NT2/D1 (cell line): ENCODE measurements around the gene NAT16.
"Not testable (repeated sequence)": the region's sequence is repeated elsewhere in the genome, so short reads cannot be mapped to it uniquely, and the experiment has no call there.

Experiments
- DNase-seq: peaks from one replicate; pipeline ENCODE4 v3.0.0-alpha.2; 2011; ENCODE audit warnings: low read depth, low spot score
- H3K27me3 ChIP-seq: 2 replicates; pipeline ENCODE4 v1.6.0; 2011; ENCODE audit warnings: mild to moderate bottlenecking; ENCODE audit not compliant: insufficient read length, insufficient read depth
- H3K36me3 ChIP-seq: 2 replicates; pipeline ENCODE4 v1.6.1; 2011; ENCODE audit warnings: mild to moderate bottlenecking, low read length, mixed read lengths; ENCODE audit not compliant: insufficient read depth, insufficient read length
- H3K4me1 ChIP-seq: 2 replicates; pipeline ENCODE4 v1.5.1; 2011; ENCODE audit not compliant: insufficient read depth, insufficient read length
- H3K4me3 ChIP-seq: 2 replicates; pipeline ENCODE4 v1.5.1; 2011; ENCODE audit warnings: low read depth; ENCODE audit not compliant: insufficient read length
- H3K9ac ChIP-seq: 2 replicates; pipeline ENCODE4 v1.6.0; 2011; ENCODE audit warnings: low read depth; ENCODE audit not compliant: insufficient read length
- H3K9me3 ChIP-seq: 2 replicates; pipeline ENCODE4 v1.5.1; 2011; ENCODE audit warnings: mild to moderate bottlenecking, low read length; ENCODE audit not compliant: insufficient read depth
- SUZ12 ChIP-seq: IDR thresholded peaks from 2 replicates; pipeline ENCODE4 v1.6.1; 2011; ENCODE audit not compliant: insufficient read length, insufficient read depth; ENCODE audit errors: extremely low read depth
- YY1 ChIP-seq: IDR thresholded peaks from 2 replicates; pipeline ENCODE4 v1.6.1; 2011; ENCODE audit not compliant: insufficient read length, insufficient read depth
- ZNF274 ChIP-seq: IDR thresholded peaks from 2 replicates; pipeline ENCODE4 v1.6.1; 2011; ENCODE audit warnings: mild to moderate bottlenecking, low read depth, low read length

The NAT16 gene

GRCh38 chr7:101208794-101209193, 28.7 kb upstream of the NAT16 start:
- Histone ChIP-seq H3K9me3 (no peaks in the 10 kb centered on the region), H3K4me1 (no peaks in the 10 kb centered on the region), H3K9ac (no peak overlapping the region), H3K36me3 (peaks cover 56% of the 10 kb centered on the region), H3K4me3 (no peak overlapping the region), H3K27me3 (no peaks in the 10 kb centered on the region)
- TF ChIP-seq SUZ12 (no peak), YY1 (no peak), ZNF274 (no peak)
- no peak for DNase-seq

GRCh38 chr7:101207459-101207858, 27.4 kb upstream of the NAT16 start:
- no peaks in the 10 kb centered on the region for H3K27me3 ChIP-seq
- H3K9me3 ChIP-seq, result no peaks in the 10 kb centered on the region
- no peak for DNase-seq
- no peaks in the 10 kb centered on the region for H3K4me1 ChIP-seq
- H3K36me3 ChIP-seq, result peaks cover 46% of the 10 kb centered on the region
- no peak overlapping the region for H3K4me3 ChIP-seq
- TF ChIP-seq SUZ12, result no peak
- no peak for TF ChIP-seq YY1
- TF ChIP-seq ZNF274, result no peak
- H3K9ac ChIP-seq, result no peak overlapping the region

GRCh38 chr7:101206665-101207042, 26.6 kb upstream of the NAT16 start:
- no peaks in the 10 kb centered on the region for H3K27me3 ChIP-seq
- no peaks in the 10 kb centered on the region for H3K9me3 ChIP-seq
- no peak for DNase-seq
- no peak for TF ChIP-seq YY1
- H3K9ac ChIP-seq, result no peak overlapping the region
- peaks cover 38% of the 10 kb centered on the region for H3K36me3 ChIP-seq
- no peaks in the 10 kb centered on the region for H3K4me1 ChIP-seq
- H3K4me3 ChIP-seq, result no peak overlapping the region

DNA sequence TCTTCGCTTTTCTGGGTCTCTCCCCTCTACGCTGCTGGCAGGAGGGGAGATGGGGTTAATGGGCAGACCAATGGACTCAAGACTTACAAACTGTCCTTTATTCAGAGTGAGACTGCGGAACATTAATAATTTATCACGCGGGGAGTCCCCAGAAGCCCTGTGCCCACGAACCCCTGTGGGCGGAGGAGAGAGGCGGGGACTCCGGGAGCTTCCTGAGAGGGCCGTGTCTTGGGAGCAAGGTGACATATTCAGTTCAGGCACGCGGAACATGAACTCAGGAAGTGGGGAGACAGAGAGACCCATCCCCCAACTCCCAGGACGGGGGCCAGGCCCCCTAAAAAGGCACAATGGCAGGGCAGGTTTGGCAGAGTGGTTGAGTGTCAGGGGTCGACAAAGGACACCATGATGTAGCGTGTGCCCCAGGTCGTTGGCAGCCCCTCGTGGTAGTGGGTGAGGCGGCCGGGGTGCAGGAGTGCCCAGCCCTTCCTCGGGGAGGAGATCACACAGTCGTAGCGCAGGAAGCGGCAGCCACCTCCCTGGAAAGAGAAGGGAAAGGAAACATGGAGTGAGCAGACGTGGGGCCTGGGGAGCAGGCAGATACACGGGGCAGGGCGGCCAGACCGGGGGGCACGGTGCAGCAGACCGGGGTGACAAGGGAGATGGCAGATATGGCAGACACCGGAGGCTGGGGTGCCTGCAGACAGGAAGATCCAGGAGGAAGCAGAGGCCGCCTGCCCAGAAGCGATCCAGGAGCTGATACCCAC, 26.0 kb upstream of the NAT16 start:
- Histone ChIP-seq H3K9me3 (no peaks in the 10 kb centered on the region), H3K4me3 (no peak overlapping the region), H3K9ac (no peak overlapping the region), H3K36me3 (peaks cover 32% of the 10 kb centered on the region), H3K4me1 (no peaks in the 10 kb centered on the region), H3K27me3 (no peaks in the 10 kb centered on the region)
- TF ChIP-seq ZNF274 (no peak), YY1 (no peak), SUZ12 (no peak)
- DNase-seq, result no peak

- peaks cover 16% of the 10 kb centered on the region for H3K36me3 ChIP-seq
- not testable (repeated sequence) for H3K9me3 ChIP-seq, H3K4me3 ChIP-seq, H3K9ac ChIP-seq, DNase-seq, H3K27me3 ChIP-seq, H3K4me1 ChIP-seq
Observed at GRCh38 chr7:101203740-101204738, 23.9 kb upstream of the NAT16 start.

DNA sequence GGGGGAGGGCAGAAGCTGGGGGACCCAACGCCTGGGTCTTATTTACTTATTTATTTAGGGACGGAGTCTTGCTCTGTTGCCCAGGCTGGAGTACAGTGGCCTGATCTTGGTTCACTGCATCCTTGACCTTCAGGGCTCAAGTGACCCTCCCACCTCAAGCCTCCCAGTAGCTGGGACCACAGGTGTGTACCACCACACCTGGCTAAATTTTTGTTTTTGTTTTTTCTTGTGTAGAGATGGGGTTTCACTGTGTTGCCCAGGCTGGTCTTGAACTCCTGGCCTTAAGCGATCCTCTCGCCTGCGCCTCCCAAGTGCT, 22.5 kb upstream of the NAT16 start:
- H3K9me3 ChIP-seq, result no peaks in the 10 kb centered on the region
- TF ChIP-seq SUZ12 (no peak), ZNF274 (no peak), YY1 (no peak)
- no peaks in the 10 kb centered on the region for H3K27me3 ChIP-seq
- peaks cover 10% of the 10 kb centered on the region for H3K36me3 ChIP-seq
- H3K9ac ChIP-seq, result no peak overlapping the region
- H3K4me1 ChIP-seq, result peaks cover 2% of the 10 kb centered on the region
- no peak overlapping the region for H3K4me3 ChIP-seq
- no peak for DNase-seq

GRCh38 chr7:101201695-101202602, 21.9 kb upstream of the NAT16 start:
- H3K4me1 ChIP-seq, result peaks cover 2% of the 10 kb centered on the region
- peaks cover 10% of the 10 kb centered on the region for H3K36me3 ChIP-seq
- no peak overlapping the region for H3K4me3 ChIP-seq
- no peak overlapping the region for H3K9ac ChIP-seq
- TF ChIP-seq ZNF274 (no peak), YY1 (no peak), SUZ12 (no peak)
- H3K9me3 ChIP-seq, result no peaks in the 10 kb centered on the region
- DNase-seq, result no peak
- H3K27me3 ChIP-seq, result no peaks in the 10 kb centered on the region
